IPS-18c (cell line): ENCODE measurements around the gene ATG7.

Experiments used
- H3K4me3 ChIP-seq: 2 replicates; pipeline ENCODE4 v1.7.0; 2013; ENCODE audit warnings: low read depth, mild to moderate bottlenecking, low read length, moderate library complexity; ENCODE audit not compliant: insufficient read depth
- H3K9me3 ChIP-seq: one replicate; pipeline ENCODE4 v1.6.1; 2013; ENCODE audit warnings: mild to moderate bottlenecking, low read length, moderate library complexity; ENCODE audit not compliant: control insufficient read depth, insufficient read depth

Gene ATG7

GRCh38 chr3:11370966-11371365, 98.8 kb downstream of the ATG7 start:
- Histone ChIP-seq H3K9me3 (no peaks in the 10 kb centered on the region), H3K4me3 (no peak overlapping the region)

- no peaks in the 10 kb centered on the region for H3K9me3 ChIP-seq
- H3K4me3 ChIP-seq = no peak overlapping the region
Observed at GRCh38 chr3:11371747-11372146, 99.5 kb downstream of the ATG7 start.

- no peaks in the 10 kb centered on the region for H3K9me3 ChIP-seq
- H3K4me3 ChIP-seq = no peak overlapping the region
Observed at GRCh38 chr3:11373235-11373634, 101.0 kb downstream of the ATG7 start.

GRCh38 chr3:11373654-11374053, 101.5 kb downstream of the ATG7 start:
- H3K9me3 ChIP-seq = no peaks in the 10 kb centered on the region

GRCh38 chr3:11375333-11376088, 103.3 kb downstream of the ATG7 start:
- H3K4me3 ChIP-seq = no peak overlapping the region
- H3K9me3 ChIP-seq = no peaks in the 10 kb centered on the region

More at GRCh38 chr3:11373654-11374053, 101.5 kb downstream of the ATG7 start:
- no peak overlapping the region for H3K4me3 ChIP-seq

GRCh38 chr3:11377719-11378118, 105.5 kb downstream of the ATG7 start:
- Histone ChIP-seq H3K4me3 (no peak overlapping the region), H3K9me3 (no peaks in the 10 kb centered on the region)

GRCh38 chr3:11379238-11379823, 107.1 kb downstream of the ATG7 start:
- no peak overlapping the region for H3K4me3 ChIP-seq
- H3K9me3 ChIP-seq = no peaks in the 10 kb centered on the region

GRCh38 chr3:11379824-11380701, 107.9 kb downstream of the ATG7 start:
- Histone ChIP-seq H3K9me3 (no peaks in the 10 kb centered on the region), H3K4me3 (no peak overlapping the region)

GRCh38 chr3:11381141-11381540, 108.9 kb downstream of the ATG7 start:
- Histone ChIP-seq H3K9me3 (no peaks in the 10 kb centered on the region), H3K4me3 (no peak overlapping the region)

GRCh38 chr3:11381563-11381962, 109.4 kb downstream of the ATG7 start:
- H3K9me3 ChIP-seq = no peaks in the 10 kb centered on the region
- no peak overlapping the region for H3K4me3 ChIP-seq

GRCh38 chr3:11382146-11382745, 110.0 kb downstream of the ATG7 start:
- H3K9me3 ChIP-seq = no peaks in the 10 kb centered on the region

GRCh38 chr3:11384074-11384473, 111.9 kb downstream of the ATG7 start:
- no peak overlapping the region for H3K4me3 ChIP-seq
- no peaks in the 10 kb centered on the region for H3K9me3 ChIP-seq

More at GRCh38 chr3:11382146-11382745, 110.0 kb downstream of the ATG7 start:
- H3K4me3 ChIP-seq = no peak overlapping the region

GRCh38 chr3:11385326-11385725, 113.1 kb downstream of the ATG7 start:
- Histone ChIP-seq H3K9me3 (no peaks in the 10 kb centered on the region), H3K4me3 (no peak overlapping the region)

- Histone ChIP-seq H3K9me3 (no peaks in the 10 kb centered on the region), H3K4me3 (no peak overlapping the region)
Observed at GRCh38 chr3:11385891-11386290, 113.7 kb downstream of the ATG7 start.

GRCh38 chr3:11386465-11387113, 114.4 kb downstream of the ATG7 start:
- H3K9me3 ChIP-seq = no peaks in the 10 kb centered on the region

GRCh38 chr3:11389386-11390268, 117.4 kb downstream of the ATG7 start:
- H3K9me3 ChIP-seq = no peaks in the 10 kb centered on the region

More at GRCh38 chr3:11386465-11387113, 114.4 kb downstream of the ATG7 start:
- H3K4me3 ChIP-seq = no peak overlapping the region

More at GRCh38 chr3:11389386-11390268, 117.4 kb downstream of the ATG7 start:
- H3K4me3 ChIP-seq = no peak overlapping the region
